Measurements from ENCODE around the gene AFP.

Gene AFP

DNA sequence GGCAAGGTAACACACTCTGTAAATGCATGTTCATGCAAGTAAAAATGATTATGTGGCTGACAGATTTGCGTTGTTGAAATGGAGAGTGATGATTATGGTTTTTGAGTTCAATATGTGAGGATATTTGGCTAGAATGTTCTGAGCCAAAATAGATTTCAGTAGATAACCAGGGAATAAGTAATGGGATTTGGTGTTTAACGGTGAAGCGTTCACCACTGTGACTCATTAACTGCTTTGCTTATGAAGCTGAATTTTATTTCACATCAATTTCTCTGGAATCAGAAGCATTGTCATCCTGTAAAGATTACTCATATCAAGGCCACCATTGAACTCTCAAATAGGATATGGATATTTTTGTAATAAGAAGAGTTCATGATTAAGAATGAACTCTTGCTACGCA is 11.7 kb downstream of the AFP start:
- Histone ChIP-seq H3K4me3 (ENCODE audit: insufficient read depth, low read depth, low read length, poor library complexity, severe bottlenecking) (no peak overlapping the region), H3K9me3 (ENCODE audit: control insufficient read depth, low read length) (no peaks in the 10 kb centered on the region), H3K36me3 (ENCODE audit: control insufficient read depth, insufficient read depth, low read length) (no peaks in the 10 kb centered on the region), H3K4me1 (ENCODE audit: control insufficient read depth, insufficient read depth, low read length, poor library complexity, severe bottlenecking) (no peaks in the 10 kb centered on the region), H3K27me3 (replicated peaks; ENCODE audit: control insufficient read depth, insufficient read depth, low read length, poor library complexity, severe bottlenecking) (no peaks in the 10 kb centered on the region), H3K27ac (ENCODE audit: insufficient read depth, low read length, poor library complexity, severe bottlenecking) (no peak overlapping the region)
- DNase-seq: no peak

DNA sequence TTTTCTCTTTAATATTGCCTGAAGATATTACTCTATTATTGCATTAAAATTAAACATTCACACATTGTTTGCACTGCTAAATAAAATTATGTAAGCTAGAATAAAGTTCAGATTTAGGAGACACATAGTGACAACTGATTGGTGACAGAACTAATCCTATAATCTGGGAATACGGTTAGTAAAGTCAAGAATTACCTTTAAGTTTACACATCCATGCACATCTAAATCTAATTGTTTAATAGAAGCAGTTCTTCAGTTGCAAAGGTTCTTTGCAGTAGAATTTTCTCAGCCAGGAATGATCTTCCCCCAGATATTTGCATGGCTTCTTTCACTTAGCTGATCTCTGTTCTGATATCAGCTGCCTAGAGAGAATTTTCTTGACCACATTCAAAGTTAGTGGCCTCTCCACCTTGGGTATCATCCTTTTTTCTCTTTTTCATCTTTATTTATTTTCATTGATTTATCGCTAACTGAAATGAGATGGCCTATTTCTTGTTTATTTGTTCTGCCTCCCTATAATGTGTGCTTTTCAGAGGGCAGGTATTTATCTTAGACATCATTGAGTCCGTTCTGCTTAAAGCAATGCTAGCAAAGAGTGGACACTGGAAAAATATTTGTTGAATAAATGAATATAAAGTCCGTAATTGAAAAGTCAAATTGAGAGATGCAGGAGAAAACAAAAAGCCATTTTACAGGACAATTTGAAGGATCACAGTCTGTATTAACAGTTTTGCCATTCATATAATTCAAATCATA is 12.6 kb downstream of the AFP start:
- no peak overlapping the region for H3K27ac ChIP-seq (ENCODE audit: insufficient read depth, low read length, poor library complexity, severe bottlenecking)
- no peaks in the 10 kb centered on the region for H3K4me1 ChIP-seq (ENCODE audit: control insufficient read depth, insufficient read depth, low read length, poor library complexity, severe bottlenecking)
- no peak for DNase-seq

DNA sequence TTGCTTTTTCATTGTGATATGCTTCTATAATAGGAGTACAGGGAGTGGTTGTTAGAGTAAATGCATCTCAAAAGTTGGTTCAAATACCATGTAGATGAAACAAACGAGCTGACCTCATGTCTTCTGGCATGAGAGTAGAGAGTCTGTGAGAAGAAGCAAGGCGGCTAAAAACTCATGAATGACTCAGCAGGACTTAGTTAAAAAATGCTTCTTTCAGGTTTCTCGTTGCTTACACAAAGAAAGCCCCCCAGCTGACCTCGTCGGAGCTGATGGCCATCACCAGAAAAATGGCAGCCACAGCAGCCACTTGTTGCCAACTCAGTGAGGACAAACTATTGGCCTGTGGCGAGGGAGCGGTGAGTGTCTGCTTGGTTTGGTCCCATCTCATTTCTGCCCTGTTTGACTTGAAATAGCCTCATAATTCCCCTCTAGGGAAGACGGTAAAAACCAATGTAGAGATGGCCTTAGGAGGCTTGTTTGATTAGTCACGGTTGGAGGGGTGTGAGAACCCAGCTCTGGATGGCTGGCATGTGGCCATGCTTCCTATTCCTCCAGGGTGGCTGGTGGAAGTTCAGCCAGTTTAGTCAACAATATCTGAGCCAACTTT is 14.5 kb downstream of the AFP start:
- H3K4me3 ChIP-seq (ENCODE audit: insufficient read depth, low read depth, low read length, poor library complexity, severe bottlenecking): no peak overlapping the region
- no peak for DNase-seq
- no peaks in the 10 kb centered on the region for H3K9me3 ChIP-seq (ENCODE audit: control insufficient read depth, low read length)
- no peaks in the 10 kb centered on the region for H3K4me1 ChIP-seq (ENCODE audit: control insufficient read depth, insufficient read depth, low read length, poor library complexity, severe bottlenecking)
- no peaks in the 10 kb centered on the region for H3K27me3 ChIP-seq (replicated peaks; ENCODE audit: control insufficient read depth, insufficient read depth, low read length, poor library complexity, severe bottlenecking)
- H3K36me3 ChIP-seq (ENCODE audit: control insufficient read depth, insufficient read depth, low read length): no peaks in the 10 kb centered on the region
- H3K27ac ChIP-seq (ENCODE audit: insufficient read depth, low read length, poor library complexity, severe bottlenecking): no peak overlapping the region

More for the DNA sequence above, 12.6 kb downstream of the AFP start:
- Histone ChIP-seq H3K27me3 (replicated peaks; ENCODE audit: control insufficient read depth, insufficient read depth, low read length, poor library complexity, severe bottlenecking) (no peaks in the 10 kb centered on the region), H3K9me3 (ENCODE audit: control insufficient read depth, low read length) (no peaks in the 10 kb centered on the region), H3K36me3 (ENCODE audit: control insufficient read depth, insufficient read depth, low read length) (no peaks in the 10 kb centered on the region), H3K4me3 (ENCODE audit: insufficient read depth, low read depth, low read length, poor library complexity, severe bottlenecking) (no peak overlapping the region)

DNA sequence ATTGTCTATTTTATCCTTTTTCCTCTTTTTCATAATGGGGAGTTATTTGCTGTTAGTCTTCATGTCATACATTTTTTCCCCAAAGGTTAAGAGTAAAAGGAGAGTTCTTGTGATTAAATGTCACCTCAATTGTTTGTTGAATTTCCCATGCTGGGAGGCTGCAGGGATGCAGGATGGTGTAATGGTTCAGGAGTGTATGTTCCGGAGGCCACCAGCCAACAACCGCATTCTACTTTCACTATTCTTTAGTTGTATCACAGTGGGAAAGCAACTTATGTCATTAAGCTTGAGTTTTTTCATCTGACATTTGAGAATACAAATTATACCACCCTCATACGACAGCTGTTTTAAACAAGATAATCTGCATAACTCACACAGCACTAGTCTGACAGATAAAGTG is 15.4 kb downstream of the AFP start:
- Histone ChIP-seq H3K27ac (ENCODE audit: insufficient read depth, low read length, poor library complexity, severe bottlenecking) (no peak overlapping the region), H3K36me3 (ENCODE audit: control insufficient read depth, insufficient read depth, low read length) (no peaks in the 10 kb centered on the region), H3K27me3 (replicated peaks; ENCODE audit: control insufficient read depth, insufficient read depth, low read length, poor library complexity, severe bottlenecking) (no peaks in the 10 kb centered on the region), H3K4me3 (ENCODE audit: insufficient read depth, low read depth, low read length, poor library complexity, severe bottlenecking) (no peak overlapping the region), H3K4me1 (ENCODE audit: control insufficient read depth, insufficient read depth, low read length, poor library complexity, severe bottlenecking) (no peaks in the 10 kb centered on the region), H3K9me3 (ENCODE audit: control insufficient read depth, low read length) (no peaks in the 10 kb centered on the region)
- DNase-seq: no peak

DNA sequence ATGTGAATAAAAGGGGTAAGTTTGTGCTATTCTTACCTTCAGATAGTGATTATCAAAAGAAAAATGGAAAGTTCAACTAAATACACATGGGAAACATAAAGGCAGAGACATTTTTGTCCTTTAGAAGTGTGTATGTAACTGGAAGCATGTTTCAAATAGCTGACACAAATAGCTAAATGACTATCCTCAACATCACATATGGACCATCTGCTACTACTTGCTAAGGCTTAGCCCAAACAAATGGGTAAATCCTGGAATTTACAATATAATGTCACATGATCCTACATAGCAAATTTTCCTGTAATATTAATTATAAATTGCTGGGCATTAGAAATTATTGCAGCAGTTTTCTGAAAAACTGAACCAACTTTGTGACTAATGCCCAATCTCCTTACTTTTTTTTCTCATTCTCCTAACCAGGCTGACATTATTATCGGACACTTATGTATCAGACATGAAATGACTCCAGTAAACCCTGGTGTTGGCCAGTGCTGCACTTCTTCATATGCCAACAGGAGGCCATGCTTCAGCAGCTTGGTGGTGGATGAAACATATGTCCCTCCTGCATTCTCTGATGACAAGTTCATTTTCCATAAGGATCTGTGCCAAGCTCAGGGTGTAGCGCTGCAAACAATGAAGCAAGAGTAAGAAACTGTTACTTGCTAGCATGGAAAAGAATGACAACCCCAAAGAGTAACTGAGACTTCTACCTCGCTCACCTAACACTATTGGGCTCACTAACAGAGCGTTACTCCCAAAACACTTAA is 16.1 kb downstream of the AFP start:
- no peak for DNase-seq
- no peak overlapping the region for H3K27ac ChIP-seq (ENCODE audit: insufficient read depth, low read length, poor library complexity, severe bottlenecking)

DNA sequence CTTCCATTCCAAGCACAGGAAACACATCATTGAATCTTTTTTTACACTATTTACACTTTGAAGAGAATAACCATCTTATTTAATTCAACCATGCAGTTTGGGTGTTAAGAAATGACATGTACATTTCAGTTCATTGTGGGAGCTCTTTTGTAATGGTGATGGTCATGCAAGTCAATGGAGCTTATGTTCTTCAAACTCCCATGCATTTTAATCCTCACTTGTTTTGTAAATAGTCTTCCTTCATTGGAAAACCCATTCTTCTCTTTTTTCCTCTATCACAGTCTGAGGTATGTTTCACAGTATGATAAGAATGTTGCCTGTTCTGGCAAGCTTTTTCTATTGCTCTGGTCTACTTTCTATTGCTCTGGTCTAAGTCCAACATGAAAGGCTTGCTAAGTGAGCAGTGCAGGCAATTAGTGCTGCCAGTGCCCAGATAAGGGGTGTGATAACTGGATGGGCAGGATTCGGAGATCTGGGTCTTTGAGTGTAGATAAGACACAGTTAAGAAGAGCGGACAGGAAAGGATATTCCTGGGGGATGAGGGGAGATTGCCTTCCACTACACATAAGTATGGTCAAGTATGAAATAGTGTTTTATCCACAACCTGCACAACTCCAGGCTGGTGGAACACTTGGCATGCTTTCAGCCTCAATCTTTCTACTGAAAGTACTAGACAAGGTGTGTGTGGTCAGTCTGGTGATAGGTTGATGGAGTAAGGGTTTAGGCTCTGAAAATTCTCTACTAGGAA is 17.1 kb downstream of the AFP start:
- Histone ChIP-seq H3K27me3 (replicated peaks; ENCODE audit: control insufficient read depth, insufficient read depth, low read length, poor library complexity, severe bottlenecking) (no peaks in the 10 kb centered on the region), H3K4me3 (ENCODE audit: insufficient read depth, low read depth, low read length, poor library complexity, severe bottlenecking) (no peak overlapping the region), H3K4me1 (ENCODE audit: control insufficient read depth, insufficient read depth, low read length, poor library complexity, severe bottlenecking) (no peaks in the 10 kb centered on the region), H3K27ac (ENCODE audit: insufficient read depth, low read length, poor library complexity, severe bottlenecking) (no peak overlapping the region), H3K36me3 (ENCODE audit: control insufficient read depth, insufficient read depth, low read length) (no peaks in the 10 kb centered on the region), H3K9me3 (ENCODE audit: control insufficient read depth, low read length) (no peaks in the 10 kb centered on the region)
- no peak for DNase-seq

More for the DNA sequence above, 16.1 kb downstream of the AFP start:
- H3K9me3 ChIP-seq (ENCODE audit: control insufficient read depth, low read length): no peaks in the 10 kb centered on the region
- H3K4me3 ChIP-seq (ENCODE audit: insufficient read depth, low read depth, low read length, poor library complexity, severe bottlenecking): no peak overlapping the region
- H3K36me3 ChIP-seq (ENCODE audit: control insufficient read depth, insufficient read depth, low read length): no peaks in the 10 kb centered on the region
- no peaks in the 10 kb centered on the region for H3K4me1 ChIP-seq (ENCODE audit: control insufficient read depth, insufficient read depth, low read length, poor library complexity, severe bottlenecking)
- H3K27me3 ChIP-seq (replicated peaks; ENCODE audit: control insufficient read depth, insufficient read depth, low read length, poor library complexity, severe bottlenecking): no peaks in the 10 kb centered on the region

DNA sequence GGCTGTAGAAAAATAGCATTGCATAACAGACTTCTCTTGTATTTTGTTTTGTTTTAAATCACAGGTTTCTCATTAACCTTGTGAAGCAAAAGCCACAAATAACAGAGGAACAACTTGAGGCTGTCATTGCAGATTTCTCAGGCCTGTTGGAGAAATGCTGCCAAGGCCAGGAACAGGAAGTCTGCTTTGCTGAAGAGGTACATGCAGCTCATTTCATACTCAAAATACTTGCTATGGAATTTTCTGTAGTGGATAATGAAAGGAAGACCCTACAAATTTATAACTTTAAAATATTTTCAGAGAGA is 17.6 kb downstream of the AFP start:
- DNase-seq: no peak

DNA sequence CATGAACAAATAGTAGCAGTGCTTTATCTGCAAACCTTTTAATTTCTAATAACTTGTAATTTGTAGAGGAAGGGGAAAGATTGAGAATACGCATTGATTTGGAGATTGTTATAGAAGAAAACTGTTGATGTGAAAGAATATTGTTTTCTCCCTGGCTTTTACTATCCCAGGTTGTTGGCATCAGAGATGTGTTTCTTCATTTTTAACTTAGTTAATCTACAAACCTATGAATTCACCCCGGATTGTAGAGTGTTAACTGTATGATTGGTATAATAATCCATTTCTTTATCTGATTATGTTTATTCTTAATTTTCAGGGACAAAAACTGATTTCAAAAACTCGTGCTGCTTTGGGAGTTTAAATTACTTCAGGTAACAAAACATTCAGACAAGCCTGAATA is 18.9 kb downstream of the AFP start:
- Histone ChIP-seq H3K4me1 (ENCODE audit: control insufficient read depth, insufficient read depth, low read length, poor library complexity, severe bottlenecking) (no peaks in the 10 kb centered on the region), H3K36me3 (ENCODE audit: control insufficient read depth, insufficient read depth, low read length) (no peaks in the 10 kb centered on the region), H3K27me3 (replicated peaks; ENCODE audit: control insufficient read depth, insufficient read depth, low read length, poor library complexity, severe bottlenecking) (no peaks in the 10 kb centered on the region), H3K27ac (ENCODE audit: insufficient read depth, low read length, poor library complexity, severe bottlenecking) (no peak overlapping the region), H3K4me3 (ENCODE audit: insufficient read depth, low read depth, low read length, poor library complexity, severe bottlenecking) (no peak overlapping the region), H3K9me3 (ENCODE audit: control insufficient read depth, low read length) (no peaks in the 10 kb centered on the region)
- no peak for DNase-seq

More for the DNA sequence above, 17.6 kb downstream of the AFP start:
- no peak overlapping the region for H3K27ac ChIP-seq (ENCODE audit: insufficient read depth, low read length, poor library complexity, severe bottlenecking)
- no peaks in the 10 kb centered on the region for H3K9me3 ChIP-seq (ENCODE audit: control insufficient read depth, low read length)
- H3K4me1 ChIP-seq (ENCODE audit: control insufficient read depth, insufficient read depth, low read length, poor library complexity, severe bottlenecking): no peaks in the 10 kb centered on the region
- H3K27me3 ChIP-seq (replicated peaks; ENCODE audit: control insufficient read depth, insufficient read depth, low read length, poor library complexity, severe bottlenecking): no peaks in the 10 kb centered on the region
- H3K4me3 ChIP-seq (ENCODE audit: insufficient read depth, low read depth, low read length, poor library complexity, severe bottlenecking): no peak overlapping the region
- no peaks in the 10 kb centered on the region for H3K36me3 ChIP-seq (ENCODE audit: control insufficient read depth, insufficient read depth, low read length)

DNA sequence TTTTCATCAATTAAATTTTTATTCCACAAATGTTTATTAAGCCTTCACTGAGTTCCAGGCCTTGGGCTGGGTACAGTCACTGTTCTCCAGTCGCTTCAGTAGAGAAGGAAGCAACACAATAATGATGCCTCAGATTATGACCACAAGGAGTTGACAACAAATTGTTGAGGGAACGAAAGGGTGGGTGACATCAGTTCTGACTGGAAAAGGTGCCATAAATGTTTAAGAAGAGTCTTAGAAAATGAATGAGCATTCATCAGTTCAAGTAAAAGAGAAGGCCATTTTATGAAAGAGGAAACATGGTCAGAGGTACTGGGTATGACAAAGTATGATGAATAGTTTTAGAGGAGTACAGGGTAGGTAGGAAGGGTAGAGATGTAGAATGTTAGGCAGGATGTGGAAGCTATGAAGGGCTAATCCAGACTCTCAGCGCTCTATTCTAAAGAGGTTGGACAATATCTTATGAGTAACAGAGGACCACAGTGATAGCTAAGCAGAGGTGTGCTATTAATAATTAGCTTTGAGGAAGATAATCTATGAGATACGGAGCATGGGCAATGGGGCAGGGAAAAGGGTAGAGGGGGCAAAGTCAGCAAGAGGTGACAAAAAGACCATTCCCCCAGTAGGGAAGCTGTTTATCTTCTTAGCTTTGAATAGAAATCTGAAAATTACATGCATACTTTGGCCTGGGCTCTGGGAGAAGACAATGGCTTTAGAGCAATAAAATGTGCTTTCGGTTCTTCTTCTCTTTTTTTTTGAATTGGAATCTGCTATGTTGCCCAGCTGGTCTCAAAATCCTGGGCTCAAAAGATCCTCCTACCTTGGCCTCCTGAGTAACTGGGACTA is 20.4 kb downstream of the AFP start:
- H3K27me3 ChIP-seq (replicated peaks; ENCODE audit: control insufficient read depth, insufficient read depth, low read length, poor library complexity, severe bottlenecking): no peaks in the 10 kb centered on the region
- no peaks in the 10 kb centered on the region for H3K9me3 ChIP-seq (ENCODE audit: control insufficient read depth, low read length)
- no peaks in the 10 kb centered on the region for H3K36me3 ChIP-seq (ENCODE audit: control insufficient read depth, insufficient read depth, low read length)
- no peak for DNase-seq
- H3K27ac ChIP-seq (ENCODE audit: insufficient read depth, low read length, poor library complexity, severe bottlenecking): no peak overlapping the region
- H3K4me1 ChIP-seq (ENCODE audit: control insufficient read depth, insufficient read depth, low read length, poor library complexity, severe bottlenecking): no peaks in the 10 kb centered on the region
- H3K4me3 ChIP-seq (ENCODE audit: insufficient read depth, low read depth, low read length, poor library complexity, severe bottlenecking): no peak overlapping the region
